HG02840 (cell line): ENCODE results near the gene GNAQ.

Experiments
- ATAC-seq: cut with Tn5 transposase; IDR thresholded peaks from one replicate; pipeline ENCODE4 v1.9.1; 2021; ENCODE audit warnings: mild to moderate bottlenecking, moderate library complexity, moderate number of reproducible peaks; ENCODE audit not compliant: unreplicated experiment, low FRiP score

GNAQ gene

DNA sequence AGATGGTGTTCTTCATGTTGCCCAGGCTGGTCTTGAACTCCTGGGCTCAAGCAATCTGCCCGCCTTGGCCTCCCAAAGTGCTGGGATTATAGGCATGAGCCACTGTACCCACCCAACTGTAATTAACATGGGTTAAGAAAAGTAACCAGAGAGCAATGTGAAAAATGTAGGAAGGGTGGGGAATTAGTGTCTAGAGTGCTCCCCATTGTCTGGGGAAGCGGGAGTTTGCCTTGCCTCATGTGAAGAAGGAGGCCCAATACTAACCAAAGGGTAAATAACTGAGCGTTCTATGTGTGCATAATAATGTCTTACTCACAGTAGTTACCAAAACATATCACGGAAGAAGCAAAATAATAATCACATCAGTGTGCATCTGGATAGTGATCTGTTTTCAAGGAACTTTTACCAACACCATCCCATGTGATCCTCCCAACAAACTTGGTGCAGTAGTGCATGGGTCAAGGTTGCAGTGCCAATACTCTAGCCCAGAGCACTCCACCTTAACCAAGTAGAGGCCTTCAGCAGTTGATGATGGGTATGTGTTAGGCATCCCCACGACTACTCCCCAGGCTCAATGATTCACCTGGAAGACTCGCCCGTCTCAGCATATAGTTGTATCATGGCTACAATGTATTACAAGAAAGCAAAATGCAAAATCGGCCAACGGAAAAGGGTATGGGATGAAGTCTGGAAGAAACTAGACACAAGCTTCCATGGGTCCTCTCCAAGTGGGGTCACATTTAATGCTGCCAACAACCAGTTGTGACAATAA lies 26.2 kb downstream of the GNAQ start:
- no peak for ATAC-seq

- no peak for ATAC-seq
Measured at GRCh38 chr9:78004478-78005229, 27.0 kb downstream of the GNAQ start.

- no peak for ATAC-seq
Measured at GRCh38 chr9:78003730-78004129, 27.9 kb downstream of the GNAQ start.

- ATAC-seq: no peak
Measured at GRCh38 chr9:78001946-78002731, 29.5 kb downstream of the GNAQ start.

- ATAC-seq: no peak
Measured at GRCh38 chr9:78000221-78000620, 31.4 kb downstream of the GNAQ start.

- ATAC-seq: no peak
Measured at GRCh38 chr9:77999231-77999631, 32.4 kb downstream of the GNAQ start.

GRCh38 chr9:77997611-77998284 lies 33.9 kb downstream of the GNAQ start:
- no peak for ATAC-seq

GRCh38 chr9:77996696-77997095 lies 34.9 kb downstream of the GNAQ start:
- no peak for ATAC-seq

DNA sequence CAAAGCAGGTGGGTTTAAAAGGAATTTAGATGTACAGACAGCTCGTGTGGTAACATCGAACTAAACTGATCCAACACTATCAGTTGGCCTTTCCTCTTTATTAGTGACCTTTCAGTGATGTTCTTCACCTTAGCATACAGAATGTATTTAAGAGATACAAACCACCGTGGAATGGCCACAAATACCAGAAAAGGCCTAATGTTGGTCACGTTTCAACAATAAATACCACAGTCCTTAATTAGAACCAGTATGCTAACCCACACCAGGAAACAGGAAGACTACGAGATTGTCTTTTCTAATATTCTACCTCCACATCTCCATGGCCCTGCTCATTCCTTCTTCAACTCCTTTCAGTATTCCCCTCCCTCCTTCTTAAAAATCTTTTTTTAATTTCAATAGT lies 40.4 kb downstream of the GNAQ start:
- no peak for ATAC-seq

DNA sequence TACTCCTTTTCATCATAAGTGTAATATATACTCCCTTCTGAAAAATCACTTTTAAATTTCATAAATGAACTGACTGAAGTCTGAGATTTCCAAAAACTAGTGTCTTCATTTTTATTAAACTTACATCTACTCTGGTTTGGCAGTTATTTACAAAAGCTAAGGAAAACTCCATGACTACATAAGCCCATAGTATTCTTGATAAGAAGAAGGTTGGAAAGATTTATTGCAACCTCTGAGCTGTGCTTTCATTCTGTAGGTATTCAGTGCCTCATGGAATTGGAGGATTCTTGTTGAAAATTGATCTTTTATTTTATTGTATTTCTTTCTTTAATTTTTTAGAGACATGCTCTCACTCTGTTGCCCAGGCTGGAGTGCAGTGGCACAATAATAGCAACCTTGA lies 41.7 kb downstream of the GNAQ start:
- ATAC-seq: no peak

GRCh38 chr9:77989458-77989857 lies 42.2 kb downstream of the GNAQ start:
- no peak for ATAC-seq

DNA sequence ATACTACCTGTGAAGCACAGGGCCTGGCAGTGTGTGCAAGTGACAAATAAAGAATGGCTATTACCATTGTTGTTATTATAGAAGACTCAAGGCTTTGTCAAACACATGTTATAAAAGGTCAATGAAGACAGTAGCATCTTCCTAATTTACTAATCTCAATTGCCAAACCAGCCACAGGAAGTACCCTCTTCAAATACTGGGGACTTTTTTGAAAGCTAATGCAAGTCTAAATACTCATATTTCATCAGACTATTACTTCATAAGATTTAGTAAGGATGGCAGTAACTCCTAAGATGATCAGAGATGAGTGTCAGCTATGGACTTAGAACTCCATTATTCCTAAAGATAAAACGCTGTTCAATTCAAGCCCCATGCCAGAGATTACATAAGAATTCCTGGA lies 43.0 kb downstream of the GNAQ start:
- no peak for ATAC-seq

DNA sequence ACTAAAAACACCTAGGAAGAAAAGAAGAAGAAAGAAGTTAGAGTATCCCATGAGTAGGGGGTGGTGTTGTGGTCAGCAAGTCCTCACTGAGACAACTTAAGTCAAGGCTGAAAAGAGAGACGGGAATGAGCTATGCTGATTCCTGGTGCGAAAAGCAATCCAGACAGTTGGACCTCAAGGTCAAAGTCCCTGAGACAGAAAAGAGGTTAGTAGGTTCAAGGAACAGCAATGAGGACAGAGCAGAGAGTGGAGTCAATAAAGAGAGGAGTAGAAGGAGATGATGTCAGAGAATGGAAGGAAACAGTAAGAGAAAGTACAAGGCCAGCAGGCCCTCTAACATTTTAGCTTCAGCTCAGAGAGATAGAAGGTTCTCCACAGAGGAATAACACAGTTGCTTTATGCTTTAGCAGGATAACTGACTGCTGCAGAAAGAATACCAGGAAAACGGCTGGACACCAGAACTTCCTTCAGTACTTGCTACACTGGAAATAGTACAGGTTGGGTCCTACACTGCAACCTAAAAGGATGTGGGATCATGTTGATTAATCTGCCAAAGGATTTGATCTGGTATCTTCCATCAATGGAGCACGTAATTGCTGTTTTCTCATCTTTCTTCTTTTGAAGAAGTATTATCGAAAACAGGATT lies 43.6 kb downstream of the GNAQ start:
- no peak for ATAC-seq

- ATAC-seq: no peak
Measured at GRCh38 chr9:77987081-77987656, 44.4 kb downstream of the GNAQ start.

DNA sequence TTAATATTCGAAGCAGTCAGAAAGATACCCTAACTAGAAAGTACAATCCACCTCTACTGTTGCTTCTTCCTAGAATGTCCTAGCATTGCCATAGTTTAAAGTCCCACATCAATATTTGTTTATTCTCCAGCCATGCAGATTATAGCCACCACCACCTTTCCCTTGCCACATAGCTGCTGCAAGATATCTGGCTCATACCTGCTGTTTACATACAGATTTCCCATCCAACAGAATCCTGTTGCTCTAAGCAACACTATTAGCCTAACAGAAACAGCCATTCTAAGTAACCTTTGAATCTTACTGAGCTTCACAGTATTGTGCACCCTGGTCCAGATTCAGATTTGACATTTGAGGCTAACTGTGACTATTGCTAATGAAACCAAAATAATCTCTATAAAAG lies 45.6 kb downstream of the GNAQ start:
- ATAC-seq: no peak

DNA sequence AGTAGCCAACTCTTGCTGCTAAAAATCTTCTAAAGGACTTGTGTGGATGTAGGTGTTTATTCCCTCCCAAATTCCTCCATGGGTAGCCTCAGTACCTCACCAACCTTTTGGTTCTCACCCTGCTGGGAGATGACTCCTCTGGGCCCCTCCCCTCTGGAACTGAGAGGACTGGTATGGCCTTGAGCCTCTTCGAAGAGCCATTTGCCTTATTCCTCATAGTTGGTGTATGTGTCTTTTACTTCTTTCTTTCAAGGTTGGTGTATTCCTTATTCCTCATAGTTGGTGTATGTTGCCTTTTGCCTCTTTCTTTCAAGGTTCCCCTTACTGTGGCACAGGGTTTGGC lies 48.3 kb downstream of the GNAQ start:
- ATAC-seq: no peak

DNA sequence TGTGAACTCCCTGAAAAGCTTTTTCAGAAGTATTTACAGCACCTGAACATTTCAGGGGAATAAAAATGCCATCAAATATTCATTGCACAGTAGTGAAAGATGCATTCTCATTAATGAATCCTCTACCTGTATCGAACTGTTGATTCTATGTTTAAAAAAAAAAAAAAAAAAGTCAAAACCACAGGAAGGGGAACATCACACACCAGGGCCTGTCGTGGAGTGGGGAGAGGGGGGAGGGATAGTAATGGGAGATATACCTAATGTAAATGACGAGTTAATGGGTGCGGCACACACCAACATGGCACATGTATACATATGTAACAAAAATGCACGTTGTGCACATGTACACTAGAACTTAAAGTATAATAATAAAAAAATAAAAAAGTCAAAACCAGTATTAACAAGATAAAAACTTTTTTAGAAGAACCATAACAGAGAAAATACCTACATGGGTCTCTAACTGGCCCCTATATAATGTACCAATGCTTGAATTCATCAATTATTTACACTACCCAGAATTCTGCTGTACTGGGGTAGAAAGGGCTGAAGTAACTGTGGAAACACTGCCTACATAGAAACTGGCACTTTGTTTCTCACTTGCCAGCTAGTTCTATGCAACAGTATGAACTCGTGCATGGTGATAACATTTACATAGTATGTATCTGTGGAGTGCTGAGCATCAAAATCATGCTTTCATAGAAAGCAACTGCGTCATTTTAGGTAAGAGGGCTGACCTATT lies 48.9 kb downstream of the GNAQ start:
- ATAC-seq: no peak

DNA sequence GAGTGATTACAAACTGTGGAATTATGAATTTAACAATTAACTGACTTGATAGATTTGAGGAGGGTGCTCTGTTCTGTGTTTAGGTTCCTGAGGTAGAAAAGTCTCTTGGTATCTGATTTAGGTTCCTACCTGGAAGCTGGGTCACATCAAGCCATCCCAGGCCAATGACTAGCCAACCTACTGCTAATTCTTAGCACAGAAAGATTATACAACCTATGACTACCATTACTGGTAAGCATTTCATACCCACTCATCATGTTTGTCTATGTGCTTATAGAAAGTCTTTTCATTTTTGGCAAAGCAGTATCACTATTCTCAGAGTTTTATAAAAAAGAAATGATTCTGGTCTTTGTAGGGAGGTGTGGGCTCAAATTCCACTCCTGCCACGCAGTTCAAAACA lies 49.7 kb downstream of the GNAQ start:
- ATAC-seq: no peak

GRCh38 chr9:77981332-77981731 lies 50.3 kb downstream of the GNAQ start:
- ATAC-seq: no peak
